ENCODE data around the gene JSRP1.

Gene JSRP1

GRCh38 chr19:2231621-2232221 is 24.5 kb downstream of the JSRP1 start:
- intact Hi-C loops (cut with DNase I; ENCODE audit: low total_unique reads) = no loop called here
- Histone ChIP-seq H3K27me3 (no peaks in the 10 kb centered on the region), H3K9me3 (no peaks in the 10 kb centered on the region), H3K27ac (no peak overlapping the region), H3K4me3 (no peak overlapping the region), H3K4me1 (peaks cover 0 to 26% (median 16%) of the 10 kb centered on the region in 4 donors), H3K36me3 (peaks cover 10 to 79% (median 67%) of the 10 kb centered on the region in 3 donors)
- TF ChIP-seq CTCF (IDR thresholded peaks at IDR 0.05) = no peak
- no peak for DNase-seq

- Histone ChIP-seq H3K4me3 (no peak overlapping the region), H3K27ac (no peak overlapping the region), H3K9me3 (no peaks in the 10 kb centered on the region), H3K36me3 (peaks cover 17 to 87% (median 75%) of the 10 kb centered on the region in 3 donors), H3K27me3 (no peaks in the 10 kb centered on the region), H3K4me1 (peaks cover 0 to 26% (median 16%) of the 10 kb centered on the region in 4 donors)
- intact Hi-C loops (cut with DNase I; ENCODE audit: low total_unique reads) = no loop called here
- no peak for DNase-seq
- no peak for TF ChIP-seq CTCF (IDR thresholded peaks at IDR 0.05)
Measured at GRCh38 chr19:2230807-2231533, 25.2 kb downstream of the JSRP1 start.

GRCh38 chr19:2230033-2230531 is 26.1 kb downstream of the JSRP1 start:
- Histone ChIP-seq H3K4me3 (no peak overlapping the region), H3K4me1 (peaks cover 0 to 21% (median 13%) of the 10 kb centered on the region in 4 donors), H3K27me3 (no peaks in the 10 kb centered on the region), H3K36me3 (peaks cover 24 to 96% (median 84%) of the 10 kb centered on the region in 3 donors), H3K9me3 (no peaks in the 10 kb centered on the region), H3K27ac (no peak overlapping the region)
- DNase-seq = no peak
- TF ChIP-seq CTCF (IDR thresholded peaks at IDR 0.05) = no peak
- intact Hi-C loops (cut with DNase I; ENCODE audit: low total_unique reads) = no loop called here

- Histone ChIP-seq H3K4me1 (peaks cover 0 to 13% (median 5%) of the 10 kb centered on the region in 4 donors), H3K36me3 (peaks cover 24 to 100% (median 85%) of the 10 kb centered on the region in 3 donors), H3K27ac (no peak overlapping the region), H3K9me3 (no peaks in the 10 kb centered on the region), H3K4me3 (no peak overlapping the region), H3K27me3 (no peaks in the 10 kb centered on the region)
- intact Hi-C loops (cut with DNase I; ENCODE audit: low total_unique reads) = no loop called here
- TF ChIP-seq CTCF (IDR thresholded peaks at IDR 0.05) = no peak
- DNase-seq = no peak
Measured at GRCh38 chr19:2229103-2230032, 26.8 kb downstream of the JSRP1 start.

Data from tibial artery (tissue), 4 donors.